SK-N-SH (cell line): ENCODE results near the gene SHCBP1L. TPM values are rescaled to one million over a fixed set of nuclear protein-coding genes. Genes with fewer than 3 reads are reported as not detected.

Experiments
- CTCF ChIA-PET: fragments of 300-600, 350-600 bp; formaldehyde crosslinking; extraction: SDS; loops from one replicate; lab custom pipeline; 2021; lab: Yijun Ruan, JAX
- POLR2A ChIA-PET: fragments of 350-600 bp; sonication (Branson Sonifier 250); formaldehyde crosslinking; extraction: SDS; loops from one replicate; lab custom pipeline; 2020; ENCODE audit warnings: antibody characterized with exemption, inconsistent platforms; lab: Yijun Ruan, JAX
- DNase-seq: peaks from one replicate; pipeline ENCODE4 v3.0.0; 2012
- H2AFZ ChIP-seq: fragments of 200-600 bp; sonication (generic); 2 replicates; pipeline ENCODE4 v1.8.1; 2016; ENCODE audit warnings: antibody characterized with exemption, mild to moderate bottlenecking, low read depth
- H3F3A ChIP-seq: fragments of 200-600 bp; sonication (generic); replicated peaks from 2 replicates; pipeline ENCODE3; 2016; ENCODE audit warnings: antibody characterized with exemption, mild to moderate bottlenecking; ENCODE audit not compliant: insufficient read depth
- H3K27ac ChIP-seq, 2 experiments: fragments of 200-500 bp in 1 of 2; fragments of 200-600 bp in 1 of 2; sonication (Bioruptor generic) in 1 of 2; sonication (generic), shearing (Covaris generic) in 1 of 2; 2 replicates each; pipeline versions ENCODE4 v1.5.1 to v1.6.1; 2014 to 2016; ENCODE audit warnings: low read depth in 2 of 2, inconsistent platforms in 1 of 2, low read length in 1 of 2, mild to moderate bottlenecking in 1 of 2, mixed read lengths in 1 of 2
- H3K27me3 ChIP-seq: fragments of 200-600 bp; sonication (generic), shearing (Covaris generic); 2 replicates; pipeline ENCODE4 v1.6.1; 2016; ENCODE audit warnings: mixed run types; ENCODE audit not compliant: insufficient read depth
- H3K36me3 ChIP-seq, 2 experiments: fragments of 200-500 bp in 1 of 2; fragments of 200-600 bp in 1 of 2; sonication (Bioruptor generic) in 1 of 2; sonication (generic) in 1 of 2; replicated peaks in 1 of 2; 2 replicates each; pipeline versions ENCODE3 to v1.5.1; 2014 to 2016; ENCODE audit warnings: low read length in 1 of 2, mild to moderate bottlenecking in 1 of 2; ENCODE audit not compliant: insufficient read depth in 2 of 2, control insufficient read depth in 1 of 2
- H3K4me1 ChIP-seq, 2 experiments: fragments of 200-500 bp in 1 of 2; fragments of 200-600 bp in 1 of 2; sonication (Bioruptor generic) in 1 of 2; sonication (generic), shearing (Covaris generic) in 1 of 2; 2 replicates each; pipeline versions ENCODE4 v1.5.1 to v1.6.1; 2014 to 2016; ENCODE audit warnings: low read depth in 1 of 2, low read length in 1 of 2, mixed run types in 1 of 2; ENCODE audit not compliant: insufficient read depth in 2 of 2, control insufficient read depth in 1 of 2
- H3K4me2 ChIP-seq: fragments of 200-600 bp; sonication (generic), shearing (Covaris generic); 2 replicates; pipeline ENCODE4 v1.6.1; 2017; ENCODE audit warnings: mixed run types
- H3K4me3 ChIP-seq, 2 experiments: fragments of 200-500 bp in 1 of 2; fragments of 200-600 bp in 1 of 2; sonication (Bioruptor generic) in 1 of 2; sonication (generic), shearing (Covaris generic) in 1 of 2; 2 replicates each; pipeline versions ENCODE4 v1.5.1 to v1.8.1; 2014 to 2016; ENCODE audit warnings: low read depth in 2 of 2, inconsistent platforms in 1 of 2, low read length in 1 of 2, mild to moderate bottlenecking in 1 of 2, mixed read lengths in 1 of 2, moderate library complexity in 1 of 2
- H3K79me2 ChIP-seq: fragments of 200-600 bp; sonication (generic); 2 replicates; pipeline ENCODE4 v1.8.1; 2017; ENCODE audit warnings: mild to moderate bottlenecking; ENCODE audit not compliant: insufficient read depth
- H3K9ac ChIP-seq: fragments of 200-600 bp; sonication (generic); 2 replicates; pipeline ENCODE4 v1.6.1; 2017; ENCODE audit warnings: mixed run types
- H3K9me2 ChIP-seq: fragments of 200-600 bp; sonication (generic); 2 replicates; pipeline ENCODE4 v1.6.1; 2017; ENCODE audit warnings: mixed run types
- H3K9me3 ChIP-seq: fragments of 200-600 bp; sonication (generic); 2 replicates; pipeline ENCODE4 v1.6.1; 2017; ENCODE audit warnings: mixed run types, mild to moderate bottlenecking, moderate library complexity
- H4K20me1 ChIP-seq: fragments of 200-600 bp; sonication (generic); 2 replicates; pipeline ENCODE4 v1.6.1; 2017; ENCODE audit warnings: mild to moderate bottlenecking, mixed run types; ENCODE audit not compliant: insufficient read depth
- EP300 ChIP-seq, 2 experiments: IDR thresholded peaks; 2 replicates each; pipeline versions ENCODE4 v1.4.0 to v1.6.1; 2012; ENCODE audit warnings: borderline replicate concordance in 1 of 2, low read depth in 1 of 2, low read length in 1 of 2
- FOSL2 ChIP-seq: IDR thresholded peaks from 2 replicates; pipeline ENCODE4 v1.4.0; 2012; ENCODE audit warnings: low read depth, mild to moderate bottlenecking, moderate library complexity, borderline replicate concordance
- GABPA ChIP-seq: IDR thresholded peaks from 2 replicates; pipeline ENCODE4 v1.4.0; 2012; ENCODE audit warnings: low read depth, mild to moderate bottlenecking
- JUND ChIP-seq: IDR thresholded peaks from 2 replicates; pipeline ENCODE4 v1.4.0; 2012
- MXI1 ChIP-seq: IDR thresholded peaks from 2 replicates; pipeline ENCODE4 v1.6.1; 2012; ENCODE audit warnings: mild to moderate bottlenecking, low read depth, low read length, improper control_type of control experiment
- NRF1 ChIP-seq: IDR thresholded peaks from 2 replicates; pipeline ENCODE4 v1.6.1; 2012; ENCODE audit warnings: low read depth, mild to moderate bottlenecking, low read length
- POLR2AphosphoS5 ChIP-seq: IDR thresholded peaks from 2 replicates; pipeline ENCODE4 v1.6.1; 2012; ENCODE audit warnings: low read depth, low read length
- RAD21 ChIP-seq: IDR thresholded peaks from 2 replicates; pipeline ENCODE4 v1.6.1; 2012; ENCODE audit warnings: mild to moderate bottlenecking, low read length
- RCOR1 ChIP-seq: fragments of 150-350 bp; IDR thresholded peaks from 2 replicates; pipeline ENCODE4 v1.6.1; 2017; ENCODE audit warnings: antibody characterized with exemption, low read length
- RXRA ChIP-seq: IDR thresholded peaks from 2 replicates; pipeline ENCODE4 v1.4.0; 2012; ENCODE audit warnings: low read depth, mild to moderate bottlenecking, borderline replicate concordance
- SMC3 ChIP-seq: IDR thresholded peaks from 2 replicates; pipeline ENCODE4 v1.6.1; 2012; ENCODE audit warnings: low read depth, low read length, improper control_type of control experiment
- TCF12 ChIP-seq: IDR thresholded peaks from 2 replicates; pipeline ENCODE4 v1.4.0; 2012
- YY1 ChIP-seq: IDR thresholded peaks from 2 replicates; pipeline ENCODE4 v1.4.0; 2012; ENCODE audit warnings: low read depth, mild to moderate bottlenecking
- WGBS: methylation state at CpG from one replicate; pipeline ENCODE4 v1.1.6; 2017; ENCODE audit warnings: low lambda C conversion rate; 5-methylcytosine and 5-hydroxymethylcytosine counted together
- polyA plus RNA-seq, 3 experiments: library from polyadenylated mRNA; depleted of rRNA; stranded (reverse); fragments of >200 nt; gene quantifications; 2 replicates each; pipeline ENCODE4 v1.2.3, GENCODE V29; 2012
- TF ChIP-seq, protein P1 (sequence below): fragments of 150-350 bp; IDR thresholded peaks from 2 replicates; pipeline ENCODE4 v1.6.1; 2016; ENCODE audit warnings: mild to moderate bottlenecking, low read depth, low read length
- TF ChIP-seq, protein P2 (sequence below): IDR thresholded peaks from 2 replicates; pipeline ENCODE4 v1.4.0; 2012; ENCODE audit warnings: low read depth
- TF ChIP-seq, protein P3 (sequence below): IDR thresholded peaks from 2 replicates; pipeline ENCODE4; 2012
- TF ChIP-seq, protein P4 (sequence below): fragments of 200-600 bp; sonication (generic); IDR thresholded peaks from 2 replicates; pipeline ENCODE4 v1.6.1; 2017; ENCODE audit warnings: antibody characterized with exemption, mild to moderate bottlenecking, moderate library complexity

The SHCBP1L gene
- polyA plus RNA-seq, 1 of the 3 experiments (the other 2 are of a cell fraction) = not detected

DNA sequence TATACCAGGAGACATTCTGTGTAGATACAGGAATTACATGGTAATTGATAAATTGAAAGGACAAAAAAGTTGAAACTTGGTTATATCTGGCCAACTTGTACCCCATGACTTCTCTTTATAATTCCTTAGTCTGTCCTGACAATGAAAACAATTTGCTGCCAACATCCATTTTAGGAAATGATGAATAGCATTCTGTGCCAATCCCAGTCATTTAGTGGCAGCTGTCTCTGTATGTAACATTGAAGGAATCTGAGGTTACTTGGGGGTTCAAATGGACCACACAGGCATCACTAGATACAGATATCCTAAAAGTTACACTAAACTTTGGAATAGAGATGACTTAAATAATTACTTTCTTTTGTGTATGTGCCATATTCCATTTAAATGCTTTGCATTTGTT lies 75.6 kb downstream of the SHCBP1L start:
- no peaks in the 10 kb centered on the region for H3K9me3 ChIP-seq

DNA sequence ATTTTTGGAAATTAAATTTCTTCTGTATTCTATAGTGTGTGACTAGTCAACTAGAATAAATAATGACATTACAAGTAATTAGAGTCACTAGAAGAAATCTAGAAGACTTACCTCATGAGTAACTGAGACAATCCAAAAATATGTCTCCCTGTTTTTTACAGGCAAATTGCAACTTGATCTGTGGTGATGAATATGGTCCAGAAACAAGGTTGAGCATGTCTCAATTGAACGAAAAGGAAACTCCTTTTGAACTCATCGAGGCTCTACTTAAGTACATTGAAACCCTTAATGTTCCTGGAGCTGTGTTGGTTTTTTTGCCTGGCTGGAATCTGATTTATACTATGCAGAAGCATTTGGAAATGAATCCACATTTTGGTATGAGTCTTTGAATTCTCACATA lies 77.1 kb downstream of the SHCBP1L start:
- Histone ChIP-seq H3K4me1 (no peaks in the 10 kb centered on the region), H3K9me3 (no peaks in the 10 kb centered on the region), H3K36me3 (peaks cover 100% of the 10 kb centered on the region in 2 experiments), H3K4me2 (no peak overlapping the region), H2AFZ (no peak overlapping the region), H3K9ac (no peak overlapping the region), H3K79me2 (peaks cover 37% of the 10 kb centered on the region), H3K9me2 (no peaks in the 10 kb centered on the region), H4K20me1 (no peaks in the 10 kb centered on the region), H3K27me3 (no peaks in the 10 kb centered on the region), H3F3A (peaks cover 23% of the 10 kb centered on the region), H3K27ac (no peak overlapping the region), H3K4me3 (no peak overlapping the region)
- TF ChIP-seq FOSL2 (no peak), POLR2AphosphoS5 (no peak), RCOR1 (no peak), GABPA (no peak), JUND (no peak), NRF1 (no peak), EP300 (IDR thresholded peaks at IDR 0.05; ENCODE audit: borderline replicate concordance in 1 of 2, low read depth in 1 of 2, low read length in 1 of 2) (no peak), TCF12 (no peak), MXI1 (no peak), YY1 (no peak), RAD21 (no peak)
- TF ChIP-seq, protein P1, sequence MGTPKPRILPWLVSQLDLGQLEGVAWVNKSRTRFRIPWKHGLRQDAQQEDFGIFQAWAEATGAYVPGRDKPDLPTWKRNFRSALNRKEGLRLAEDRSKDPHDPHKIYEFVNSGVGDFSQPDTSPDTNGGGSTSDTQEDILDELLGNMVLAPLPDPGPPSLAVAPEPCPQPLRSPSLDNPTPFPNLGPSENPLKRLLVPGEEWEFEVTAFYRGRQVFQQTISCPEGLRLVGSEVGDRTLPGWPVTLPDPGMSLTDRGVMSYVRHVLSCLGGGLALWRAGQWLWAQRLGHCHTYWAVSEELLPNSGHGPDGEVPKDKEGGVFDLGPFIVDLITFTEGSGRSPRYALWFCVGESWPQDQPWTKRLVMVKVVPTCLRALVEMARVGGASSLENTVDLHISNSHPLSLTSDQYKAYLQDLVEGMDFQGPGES = no peak
- TF ChIP-seq, protein P2, sequence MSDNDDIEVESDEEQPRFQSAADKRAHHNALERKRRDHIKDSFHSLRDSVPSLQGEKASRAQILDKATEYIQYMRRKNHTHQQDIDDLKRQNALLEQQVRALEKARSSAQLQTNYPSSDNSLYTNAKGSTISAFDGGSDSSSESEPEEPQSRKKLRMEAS = no peak
- TF ChIP-seq, protein P3, sequence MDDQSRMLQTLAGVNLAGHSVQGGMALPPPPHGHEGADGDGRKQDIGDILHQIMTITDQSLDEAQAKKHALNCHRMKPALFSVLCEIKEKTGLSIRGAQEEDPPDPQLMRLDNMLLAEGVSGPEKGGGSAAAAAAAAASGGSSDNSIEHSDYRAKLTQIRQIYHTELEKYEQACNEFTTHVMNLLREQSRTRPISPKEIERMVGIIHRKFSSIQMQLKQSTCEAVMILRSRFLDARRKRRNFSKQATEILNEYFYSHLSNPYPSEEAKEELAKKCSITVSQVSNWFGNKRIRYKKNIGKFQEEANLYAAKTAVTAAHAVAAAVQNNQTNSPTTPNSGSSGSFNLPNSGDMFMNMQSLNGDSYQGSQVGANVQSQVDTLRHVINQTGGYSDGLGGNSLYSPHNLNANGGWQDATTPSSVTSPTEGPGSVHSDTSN = no peak
- DNase-seq = no peak
- 92% methylated on average over 2 of the region's 2 CpGs for WGBS
- ChIA-PET POLR2A (no interaction called here), CTCF (interaction anchor here (0.6 to 1.7 kb wide), 4 partner anchors 9 to 281 kb away, joined by 3 to 4 read pairs (median 3); no protein-coding TSS in a partner anchor)

More for the DNA sequence above, 75.6 kb downstream of the SHCBP1L start:
- Histone ChIP-seq H3K4me2 (no peak overlapping the region), H3K9ac (no peak overlapping the region), H3K4me1 (no peaks in the 10 kb centered on the region), H3K27me3 (no peaks in the 10 kb centered on the region), H2AFZ (no peak overlapping the region), H3K4me3 (no peak overlapping the region), H3F3A (peaks cover 23% of the 10 kb centered on the region), H3K27ac (no peak overlapping the region), H3K9me2 (no peaks in the 10 kb centered on the region), H3K79me2 (peaks cover 25% of the 10 kb centered on the region), H4K20me1 (no peaks in the 10 kb centered on the region), H3K36me3 (peaks cover 100% of the 10 kb centered on the region in 2 experiments)
- no peak for DNase-seq
- CTCF ChIA-PET = interaction anchor here (1.0 to 1.7 kb wide), 3 partner anchors 9 to 18 kb away, joined by 3 to 4 read pairs (median 3); no protein-coding TSS in a partner anchor
- TF ChIP-seq TCF12 (no peak), RXRA (no peak), SMC3 (no peak)
- TF ChIP-seq, protein P4, sequence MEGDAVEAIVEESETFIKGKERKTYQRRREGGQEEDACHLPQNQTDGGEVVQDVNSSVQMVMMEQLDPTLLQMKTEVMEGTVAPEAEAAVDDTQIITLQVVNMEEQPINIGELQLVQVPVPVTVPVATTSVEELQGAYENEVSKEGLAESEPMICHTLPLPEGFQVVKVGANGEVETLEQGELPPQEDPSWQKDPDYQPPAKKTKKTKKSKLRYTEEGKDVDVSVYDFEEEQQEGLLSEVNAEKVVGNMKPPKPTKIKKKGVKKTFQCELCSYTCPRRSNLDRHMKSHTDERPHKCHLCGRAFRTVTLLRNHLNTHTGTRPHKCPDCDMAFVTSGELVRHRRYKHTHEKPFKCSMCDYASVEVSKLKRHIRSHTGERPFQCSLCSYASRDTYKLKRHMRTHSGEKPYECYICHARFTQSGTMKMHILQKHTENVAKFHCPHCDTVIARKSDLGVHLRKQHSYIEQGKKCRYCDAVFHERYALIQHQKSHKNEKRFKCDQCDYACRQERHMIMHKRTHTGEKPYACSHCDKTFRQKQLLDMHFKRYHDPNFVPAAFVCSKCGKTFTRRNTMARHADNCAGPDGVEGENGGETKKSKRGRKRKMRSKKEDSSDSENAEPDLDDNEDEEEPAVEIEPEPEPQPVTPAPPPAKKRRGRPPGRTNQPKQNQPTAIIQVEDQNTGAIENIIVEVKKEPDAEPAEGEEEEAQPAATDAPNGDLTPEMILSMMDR = no peak
- POLR2A ChIA-PET = no interaction called here
